Transverse colon (tissue), 4 donors: ENCODE results near the gene TMEM240. TPM values are rescaled to one million over a fixed set of nuclear protein-coding genes. Genes with fewer than 3 reads are reported as not detected.

Experiments used
- total RNA-seq, 4 donors: library from RNA; depleted of rRNA; stranded (reverse); fragments of >200 nt; gene quantifications; one replicate each; pipeline ENCODE4 v1.1.0, GENCODE V29; 2016

TMEM240 gene
- total RNA-seq, 4 donors from 2014 or later, result 3.8 to 27.3 (median 4.2) TPM; not detected in 1

Other genes starting within 250 kb of the TMEM240 start
- 100 to 1,000 TPM in 2 of 4 donors, 10 to 100 TPM in 2; 52.4 to 190 (median 99.5) TPM for gene ACAP3, start 232.7 kb downstream of the TMEM240 start, total RNA-seq
- gene PUSL1, start 232.0 kb downstream of the TMEM240 start, total RNA-seq, result 10 to 100 TPM in 3 of 4 donors, 1 to 10 TPM in 1; 7.0 to 35.9 (median 20.5) TPM
- gene INTS11, start 216.0 kb downstream of the TMEM240 start, total RNA-seq, result 100 to 1,000 TPM; 118 to 424 (median 140) TPM
- gene CPTP, start 215.8 kb downstream of the TMEM240 start, total RNA-seq, result 100 to 1,000 TPM in 1 of 4 donors, 10 to 100 TPM in 3; 48.0 to 134 (median 77.7) TPM
- gene TAS1R3, start 209.3 kb downstream of the TMEM240 start, total RNA-seq, result 1 to 10 TPM in 2 of 4 donors, under 1 TPM in 1, not detected in 1; 0.40 to 2.0 (median 1.9) TPM
- gene DVL1, start 191.2 kb downstream of the TMEM240 start, total RNA-seq, result 100 to 1,000 TPM; 103 to 182 (median 115) TPM
- 100 to 1,000 TPM in 1 of 4 donors, 10 to 100 TPM in 3; 31.1 to 145 (median 57.1) TPM for gene MXRA8, start 182.1 kb downstream of the TMEM240 start, total RNA-seq
- gene AURKAIP1, start 165.4 kb downstream of the TMEM240 start, total RNA-seq, result 100 to 1,000 TPM; 110 to 197 (median 167) TPM
- 100 to 1,000 TPM; 169 to 657 (median 349) TPM for gene CCNL2, start 141.3 kb downstream of the TMEM240 start, total RNA-seq
- 100 to 1,000 TPM in 1 of 4 donors, 10 to 100 TPM in 3; 40.0 to 183 (median 97.0) TPM for gene MRPL20, start 133.3 kb downstream of the TMEM240 start, total RNA-seq
- 1 to 10 TPM in 3 of 4 donors, under 1 TPM in 1; 0.80 to 4.5 (median 1.9) TPM for gene ANKRD65, start 119.3 kb downstream of the TMEM240 start, total RNA-seq
- 10 to 100 TPM; 29.4 to 82.0 (median 51.6) TPM for gene VWA1, start 104.9 kb downstream of the TMEM240 start, total RNA-seq
- 1 to 10 TPM in 1 of 4 donors, under 1 TPM in 2, not detected in 1; 0.75 to 1.3 (median 1.00) TPM for gene ATAD3C, start 90.9 kb downstream of the TMEM240 start, total RNA-seq
- gene ATAD3B, start 68.9 kb downstream of the TMEM240 start, total RNA-seq, result 100 to 1,000 TPM in 1 of 4 donors, 10 to 100 TPM in 3; 15.6 to 269 (median 39.2) TPM
- 10 to 100 TPM; 14.6 to 34.4 (median 20.4) TPM for gene ATAD3A, start 28.5 kb downstream of the TMEM240 start, total RNA-seq
- 100 to 1,000 TPM in 3 of 4 donors, 10 to 100 TPM in 1; 95.0 to 162 (median 136) TPM for gene SSU72, start 34.2 kb upstream of the TMEM240 start, total RNA-seq
- 1 to 10 TPM; 1.5 to 4.6 (median 3.7) TPM for gene FNDC10, start 59.5 kb upstream of the TMEM240 start, total RNA-seq
- gene MIB2, start 74.9 kb upstream of the TMEM240 start, total RNA-seq, result 100 to 1,000 TPM in 3 of 4 donors, 10 to 100 TPM in 1; 94.2 to 346 (median 224) TPM
- 10 to 100 TPM in 2 of 4 donors, 1 to 10 TPM in 2; 4.9 to 58.9 (median 9.9) TPM for gene MMP23B, start 91.5 kb upstream of the TMEM240 start, total RNA-seq
- 100 to 1,000 TPM in 1 of 4 donors, 10 to 100 TPM in 3; 28.4 to 183 (median 60.5) TPM for gene CDK11B, start 118.4 kb upstream of the TMEM240 start, total RNA-seq
- gene SLC35E2B, start 152.2 kb upstream of the TMEM240 start, total RNA-seq, result 100 to 1,000 TPM in 2 of 4 donors, 10 to 100 TPM in 2; 63.4 to 202 (median 83.9) TPM
- 100 to 1,000 TPM in 2 of 4 donors, 10 to 100 TPM in 2; 52.9 to 250 (median 161) TPM for gene CDK11A, start 183.7 kb upstream of the TMEM240 start, total RNA-seq
- 100 to 1,000 TPM; 129 to 191 (median 152) TPM for gene NADK, start 237.8 kb upstream of the TMEM240 start, total RNA-seq